GM18519 (cell line): Measurements from ENCODE around the gene TTC38.
"Not testable (repeated sequence)": the region's sequence is repeated elsewhere in the genome, so short reads cannot be mapped to it uniquely, and the experiment has no call there.

Source experiments
- ATAC-seq: cut with Tn5 transposase; IDR thresholded peaks from one replicate; pipeline ENCODE4 v1.9.1; 2021; ENCODE audit warnings: mild to moderate bottlenecking, moderate library complexity; ENCODE audit not compliant: unreplicated experiment, low FRiP score

Gene TTC38

GRCh38 chr22:46293577-46294260 is 25.9 kb downstream of the TTC38 start:
- no peak for ATAC-seq

- no peak for ATAC-seq
These were observed 27.0 kb downstream of the TTC38 start for GRCh38 chr22:46294784-46295183.

GRCh38 chr22:46295277-46295971 is 27.6 kb downstream of the TTC38 start:
- ATAC-seq, result no peak

- ATAC-seq, result peak; percentile 73
These were observed 28.7 kb downstream of the TTC38 start, which contains the start of gene GTSE1 for GRCh38 chr22:46296257-46297150. Gene GTSE1 (plus strand): TSS chr22:46296870. CDS start chr22:46297401, 531 bp downstream.

- peak; percentile 4 for ATAC-seq
These were observed 29.5 kb downstream of the TTC38 start for GRCh38 chr22:46297151-46297812.

GRCh38 chr22:46299101-46299500 is 31.3 kb downstream of the TTC38 start:
- ATAC-seq, result no peak

- ATAC-seq, result no peak
These were observed 32.7 kb downstream of the TTC38 start for GRCh38 chr22:46300491-46300890.

- no peak for ATAC-seq
These were observed 35.6 kb downstream of the TTC38 start for GRCh38 chr22:46303347-46303965.

GRCh38 chr22:46308283-46308988 is 40.6 kb downstream of the TTC38 start:
- no peak for ATAC-seq

GRCh38 chr22:46309526-46310085 is 41.8 kb downstream of the TTC38 start:
- ATAC-seq, result no peak

- ATAC-seq, result no peak
These were observed 44.2 kb downstream of the TTC38 start for GRCh38 chr22:46312056-46312455.

GRCh38 chr22:46312848-46313247 is 45.0 kb downstream of the TTC38 start:
- not testable (repeated sequence) for ATAC-seq

GRCh38 chr22:46315976-46316375 is 48.2 kb downstream of the TTC38 start:
- ATAC-seq, result no peak

GRCh38 chr22:46317646-46318045 is 49.8 kb downstream of the TTC38 start:
- ATAC-seq, result no peak

- no peak for ATAC-seq
These were observed 50.8 kb downstream of the TTC38 start for GRCh38 chr22:46318576-46318975.

GRCh38 chr22:46319319-46319718 is 51.5 kb downstream of the TTC38 start:
- ATAC-seq, result no peak

GRCh38 chr22:46320166-46320710 is 52.4 kb downstream of the TTC38 start:
- ATAC-seq, result no peak

GRCh38 chr22:46320716-46321386 is 53.0 kb downstream of the TTC38 start:
- no peak for ATAC-seq
